Skeletal muscle satellite cell (primary cell): ENCODE results near the gene F5.

Experiments used
- H3K27me3 ChIP-seq: 2 replicates; pipeline ENCODE4 v1.7.0; 2013; ENCODE audit warnings: low read length; ENCODE audit not compliant: control insufficient read depth, insufficient read depth
- H3K36me3 ChIP-seq: 2 replicates; pipeline ENCODE4 v1.7.0; 2013; ENCODE audit warnings: mild to moderate bottlenecking, control low read depth, low read length; ENCODE audit not compliant: insufficient read depth
- H3K4me1 ChIP-seq: 2 replicates; pipeline ENCODE4 v1.7.0; 2013; ENCODE audit warnings: low read length; ENCODE audit not compliant: control insufficient read depth, insufficient read depth
- H3K4me2 ChIP-seq: 2 replicates; pipeline ENCODE4 v1.7.0; 2013; ENCODE audit warnings: mild to moderate bottlenecking, low read length
- H3K4me3 ChIP-seq: 2 replicates; pipeline ENCODE4 v1.7.0; 2013; ENCODE audit warnings: low read length
- H3K9ac ChIP-seq: 2 replicates; pipeline ENCODE4 v1.7.0; 2013; ENCODE audit warnings: mild to moderate bottlenecking, low read depth, low read length, moderate library complexity
- H3K9me3 ChIP-seq: replicated peaks from 2 replicates; pipeline ENCODE4 v1.7.0; 2013; ENCODE audit warnings: mild to moderate bottlenecking, control low read depth, low read length

F5 gene

DNA sequence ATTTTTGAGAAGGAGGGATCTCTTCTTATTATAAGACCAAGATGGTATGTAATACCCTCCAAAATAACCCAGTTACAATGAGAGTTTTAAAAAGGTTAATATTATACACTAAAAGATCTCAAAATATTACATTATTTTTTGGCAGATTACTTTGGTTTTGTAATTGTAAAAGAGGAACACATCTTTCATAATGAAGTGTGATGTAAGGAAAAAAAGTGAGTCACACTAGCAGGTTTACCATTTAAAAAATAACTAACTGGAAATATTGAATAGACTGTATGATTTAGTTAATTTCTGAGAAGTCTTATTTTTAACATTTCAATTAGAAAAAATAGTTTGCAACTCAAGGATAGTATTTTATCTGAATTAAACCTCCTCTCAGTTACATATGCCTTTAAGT lies 1.1 kb downstream of the F5 start:
- no peaks in the 10 kb centered on the region for H3K9me3 ChIP-seq
- no peak overlapping the region for H3K9ac ChIP-seq
- peaks cover 41% of the 10 kb centered on the region for H3K27me3 ChIP-seq
- H3K4me1 ChIP-seq, result no peaks in the 10 kb centered on the region
- no peak overlapping the region for H3K4me2 ChIP-seq
- no peaks in the 10 kb centered on the region for H3K36me3 ChIP-seq
- no peak overlapping the region for H3K4me3 ChIP-seq

GRCh38 chr1:169584483-169585144 lies 1.7 kb downstream of the F5 start:
- Histone ChIP-seq H3K36me3 (no peaks in the 10 kb centered on the region), H3K27me3 (peaks cover 41% of the 10 kb centered on the region), H3K4me1 (no peaks in the 10 kb centered on the region), H3K4me3 (no peak overlapping the region), H3K4me2 (no peak overlapping the region), H3K9me3 (no peaks in the 10 kb centered on the region), H3K9ac (no peak overlapping the region)

DNA sequence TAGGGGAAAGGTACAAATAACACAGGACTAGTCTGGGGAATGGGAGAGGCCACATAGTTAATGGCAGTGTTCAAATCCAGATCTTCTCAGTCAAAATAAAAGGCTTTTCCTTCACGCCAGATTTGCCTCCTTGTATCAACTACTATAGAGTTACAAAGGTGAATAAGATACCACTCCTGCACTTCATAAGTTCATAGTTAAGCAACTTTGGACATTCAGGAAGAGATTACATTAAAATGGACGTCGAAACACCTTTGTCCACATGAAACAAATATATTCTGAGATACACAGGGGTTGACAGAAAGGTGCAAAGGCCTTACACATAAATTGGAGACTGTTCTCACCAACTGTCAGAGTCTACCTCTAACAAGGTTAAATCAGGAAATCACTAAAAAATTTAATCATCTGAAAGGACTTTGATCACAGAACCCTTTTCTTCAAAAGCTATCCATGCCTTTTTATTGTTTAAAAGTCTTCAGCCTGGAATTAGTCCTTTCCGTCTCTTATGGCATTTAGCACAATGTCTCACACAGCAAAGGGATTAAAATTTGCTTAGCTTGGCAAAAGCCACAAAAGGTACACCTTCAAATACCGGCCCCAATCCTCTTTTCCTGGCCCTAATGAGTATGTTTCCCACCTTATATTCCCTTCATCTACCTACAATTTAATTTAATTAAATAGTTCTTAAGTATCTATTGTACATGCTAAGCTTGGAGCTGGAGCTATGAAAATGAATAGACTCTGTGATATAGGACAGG lies 8.1 kb downstream of the F5 start:
- Histone ChIP-seq H3K36me3 (no peaks in the 10 kb centered on the region), H3K9me3 (no peaks in the 10 kb centered on the region), H3K27me3 (peaks cover 34% of the 10 kb centered on the region), H3K4me1 (no peaks in the 10 kb centered on the region), H3K4me3 (no peak overlapping the region), H3K9ac (no peak overlapping the region), H3K4me2 (no peak overlapping the region)

DNA sequence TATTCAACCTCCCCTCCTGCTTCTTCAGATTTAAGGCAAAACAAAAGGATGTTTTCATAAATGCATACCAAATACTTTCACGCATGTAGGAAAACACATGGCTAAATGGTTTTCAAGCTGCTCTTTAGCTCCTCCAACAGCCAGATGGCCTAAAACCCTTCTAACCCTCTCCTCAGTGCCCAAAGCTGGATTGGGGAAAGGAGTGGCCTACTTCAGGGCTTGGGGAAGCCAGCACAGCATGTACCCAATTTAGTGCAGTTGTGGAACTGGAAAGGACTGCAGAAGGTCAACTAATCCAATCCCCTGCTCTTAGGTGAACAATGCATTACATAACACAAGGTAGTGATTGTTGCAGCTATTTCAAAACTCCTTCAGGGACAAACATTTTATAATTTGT lies 9.3 kb downstream of the F5 start:
- H3K9me3 ChIP-seq, result no peaks in the 10 kb centered on the region
- H3K36me3 ChIP-seq, result no peaks in the 10 kb centered on the region
- H3K4me2 ChIP-seq, result no peak overlapping the region
- peaks cover 28% of the 10 kb centered on the region for H3K27me3 ChIP-seq
- no peaks in the 10 kb centered on the region for H3K4me1 ChIP-seq
- H3K4me3 ChIP-seq, result no peak overlapping the region
- no peak overlapping the region for H3K9ac ChIP-seq

- Histone ChIP-seq H3K9ac (no peak overlapping the region), H3K36me3 (no peaks in the 10 kb centered on the region), H3K4me1 (no peaks in the 10 kb centered on the region), H3K4me2 (no peak overlapping the region), H3K27me3 (peaks cover 28% of the 10 kb centered on the region), H3K9me3 (no peaks in the 10 kb centered on the region), H3K4me3 (no peak overlapping the region)
Observed at GRCh38 chr1:169576241-169576934, 9.9 kb downstream of the F5 start.

- Histone ChIP-seq H3K9me3 (no peaks in the 10 kb centered on the region), H3K4me1 (no peaks in the 10 kb centered on the region), H3K9ac (no peak overlapping the region), H3K4me2 (no peak overlapping the region), H3K36me3 (no peaks in the 10 kb centered on the region), H3K4me3 (no peak overlapping the region), H3K27me3 (peaks cover 25% of the 10 kb centered on the region)
Observed at GRCh38 chr1:169574336-169574735, 11.9 kb downstream of the F5 start.

- Histone ChIP-seq H3K36me3 (no peaks in the 10 kb centered on the region), H3K4me2 (no peak overlapping the region), H3K27me3 (peaks cover 25% of the 10 kb centered on the region), H3K9ac (no peak overlapping the region), H3K4me3 (no peak overlapping the region), H3K4me1 (no peaks in the 10 kb centered on the region), H3K9me3 (no peaks in the 10 kb centered on the region)
Observed at GRCh38 chr1:169572187-169572586, 14.1 kb downstream of the F5 start.

- Histone ChIP-seq H3K9me3 (no peaks in the 10 kb centered on the region), H3K9ac (no peak overlapping the region), H3K36me3 (no peaks in the 10 kb centered on the region), H3K4me3 (no peak overlapping the region), H3K4me1 (no peaks in the 10 kb centered on the region), H3K4me2 (no peak overlapping the region), H3K27me3 (peaks cover 19% of the 10 kb centered on the region)
Observed at GRCh38 chr1:169571450-169571849, 14.8 kb downstream of the F5 start.

GRCh38 chr1:169570172-169570574 lies 16.1 kb downstream of the F5 start:
- H3K4me3 ChIP-seq, result no peak overlapping the region
- H3K4me1 ChIP-seq, result no peaks in the 10 kb centered on the region
- H3K9ac ChIP-seq, result no peak overlapping the region
- H3K4me2 ChIP-seq, result no peak overlapping the region
- H3K9me3 ChIP-seq, result no peaks in the 10 kb centered on the region
- H3K36me3 ChIP-seq, result no peaks in the 10 kb centered on the region
- peaks cover 7% of the 10 kb centered on the region for H3K27me3 ChIP-seq

GRCh38 chr1:169568497-169568896 lies 17.8 kb downstream of the F5 start:
- no peak overlapping the region for H3K4me2 ChIP-seq
- no peaks in the 10 kb centered on the region for H3K9me3 ChIP-seq
- H3K27me3 ChIP-seq, result peaks cover 3% of the 10 kb centered on the region
- no peaks in the 10 kb centered on the region for H3K36me3 ChIP-seq
- H3K9ac ChIP-seq, result no peak overlapping the region
- H3K4me1 ChIP-seq, result no peaks in the 10 kb centered on the region
- no peak overlapping the region for H3K4me3 ChIP-seq

DNA sequence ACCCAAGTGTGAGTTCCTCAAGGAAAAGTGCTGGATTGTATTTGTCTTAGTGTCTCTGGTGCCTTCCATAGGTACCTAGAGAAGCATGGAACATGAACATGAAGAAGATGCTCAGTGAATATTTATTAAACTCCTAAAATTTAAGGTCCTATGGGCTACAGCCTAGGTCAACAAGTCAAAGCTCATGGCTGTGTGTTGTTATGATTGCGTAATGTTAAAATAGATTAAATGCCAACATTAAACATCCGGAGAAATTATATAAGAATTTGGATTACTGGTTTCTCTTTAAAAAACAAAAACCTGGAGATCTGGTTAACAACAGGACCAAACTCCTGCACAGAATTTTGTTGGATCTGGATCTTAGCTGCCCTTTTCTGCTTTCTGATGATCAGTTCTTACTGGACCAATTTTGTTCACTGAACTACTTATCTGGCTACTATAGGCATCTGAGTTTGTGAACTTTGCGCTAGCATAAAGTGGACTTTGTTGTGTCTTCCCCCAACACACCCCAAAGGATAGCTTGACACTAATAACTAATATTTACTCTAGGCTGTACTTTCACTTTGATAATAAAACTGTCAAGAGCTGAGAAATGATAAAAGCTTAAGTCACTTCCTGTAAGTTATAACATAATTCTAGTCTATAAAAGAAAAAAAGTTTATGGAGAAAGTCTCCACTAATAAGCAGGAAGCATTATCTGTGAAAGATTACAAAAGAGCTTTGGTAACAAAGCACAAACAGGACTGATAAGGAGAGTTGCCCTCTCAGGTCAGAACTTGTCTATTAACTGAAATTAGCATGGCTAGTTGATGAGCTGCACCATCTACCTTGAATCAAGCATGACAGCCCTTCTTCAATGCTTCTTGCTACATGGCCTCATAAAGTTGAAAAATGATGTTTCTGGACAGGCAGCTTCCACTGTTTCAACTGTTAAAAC lies 20.7 kb downstream of the F5 start:
- Histone ChIP-seq H3K36me3 (no peaks in the 10 kb centered on the region), H3K4me1 (no peaks in the 10 kb centered on the region), H3K4me2 (no peak overlapping the region), H3K9me3 (no peaks in the 10 kb centered on the region), H3K9ac (no peak overlapping the region), H3K27me3 (no peaks in the 10 kb centered on the region), H3K4me3 (no peak overlapping the region)
